ENCODE measurements around the gene RIPOR2. TPM values are rescaled to one million over a fixed set of nuclear protein-coding genes. Genes with fewer than 3 reads are reported as not detected.

Gene RIPOR2
- total and polyA plus RNA-seq, 4 donors = 1.6 to 10.9 (median 3.7) TPM

- TF ChIP-seq SP1 (IDR thresholded peaks at IDR 0.05) (no peak), CTCF (IDR thresholded peaks at IDR 0.05; ENCODE audit: low read depth, low read length, missing input control) (no peak), GABPA (IDR thresholded peaks at IDR 0.05 in 1 of 2, conservative IDR thresholded peaks at IDR 0.05 in 1 of 2) (no peak), EGR1 (IDR thresholded peaks at IDR 0.05; ENCODE audit: low read depth in 2 of 2) (no peak), TAF1 (conservative IDR thresholded peaks at IDR 0.05) (no peak), REST (IDR thresholded peaks at IDR 0.05) (no peak), RAD21 (IDR thresholded peaks at IDR 0.05) (no peak), ZBTB33 (IDR thresholded peaks at IDR 0.05) (no peak), YY1 (IDR thresholded peaks at IDR 0.05) (no peak), JUND (IDR thresholded peaks at IDR 0.05) (no peak), RXRA (IDR thresholded peaks at IDR 0.05) (no peak)
- Histone ChIP-seq H3K9me3 (ENCODE audit: control insufficient read depth in 4 of 4, low read length in 3 of 4) (no peaks in the 10 kb centered on the region), H3K27me3 (ENCODE audit: control insufficient read depth in 4 of 4, insufficient read depth in 4 of 4, low read length in 3 of 4) (no peaks in the 10 kb centered on the region), H3K4me3 (ENCODE audit: low read depth in 1 of 3, low read length in 3 of 3) (no peak overlapping the region), H3K9ac (ENCODE audit: low read depth in 1 of 2, low read length in 2 of 2) (no peak overlapping the region), H3K36me3 (ENCODE audit: control insufficient read depth in 4 of 4, insufficient read depth in 3 of 4, low read depth in 1 of 4, low read length in 3 of 4) (no peaks in the 10 kb centered on the region), H3K27ac (ENCODE audit: low read depth in 1 of 2, low read length in 2 of 2) (no peak overlapping the region), H3K4me1 (ENCODE audit: control insufficient read depth in 4 of 4, insufficient read depth in 4 of 4, low read length in 3 of 4) (peaks cover 0 to 5% (median 1%) of the 10 kb centered on the region in 4 donors)
- no peak for DNase-seq (ENCODE audit: low spot score)
- WGBS = 50% methylated on average over 3 of the region's 3 CpGs
Observed at GRCh38 chr6:24763578-24763977, 172.2 kb downstream of the RIPOR2 start.

GRCh38 chr6:24761851-24762250 is 173.9 kb downstream of the RIPOR2 start:
- no peaks in the 10 kb centered on the region for H3K36me3 ChIP-seq (ENCODE audit: control insufficient read depth in 4 of 4, insufficient read depth in 3 of 4, low read depth in 1 of 4, low read length in 3 of 4)
- H3K4me3 ChIP-seq (ENCODE audit: low read depth in 1 of 3, low read length in 3 of 3) = no peak overlapping the region
- H3K9ac ChIP-seq (ENCODE audit: low read depth in 1 of 2, low read length in 2 of 2) = no peak overlapping the region
- no peaks in the 10 kb centered on the region for H3K27me3 ChIP-seq (ENCODE audit: control insufficient read depth in 4 of 4, insufficient read depth in 4 of 4, low read length in 3 of 4)
- peaks cover 0 to 4% (median 1%) of the 10 kb centered on the region in 4 donors for H3K4me1 ChIP-seq (ENCODE audit: control insufficient read depth in 4 of 4, insufficient read depth in 4 of 4, low read length in 3 of 4)
- DNase-seq (ENCODE audit: low spot score) = no peak
- TF ChIP-seq YY1 (IDR thresholded peaks at IDR 0.05) (no peak), HNF4A (conservative IDR thresholded peaks at IDR 0.05) (no peak), ZBTB33 (IDR thresholded peaks at IDR 0.05) (no peak), RXRA (IDR thresholded peaks at IDR 0.05) (no peak), SP1 (IDR thresholded peaks at IDR 0.05) (no peak), REST (IDR thresholded peaks at IDR 0.05) (no peak), ATF3 (IDR thresholded peaks at IDR 0.05) (no peak), RAD21 (IDR thresholded peaks at IDR 0.05) (no peak), GABPA (IDR thresholded peaks at IDR 0.05 in 1 of 2, conservative IDR thresholded peaks at IDR 0.05 in 1 of 2) (no peak), MAX (IDR thresholded peaks at IDR 0.05) (no peak), EGR1 (IDR thresholded peaks at IDR 0.05; ENCODE audit: low read depth in 2 of 2) (no peak), TAF1 (conservative IDR thresholded peaks at IDR 0.05) (no peak), FOXA2 (IDR thresholded peaks at IDR 0.05) (no peak), JUND (IDR thresholded peaks at IDR 0.05) (no peak), NR2F2 (IDR thresholded peaks at IDR 0.05) (no peak), HNF4G (IDR thresholded peaks at IDR 0.05) (no peak)
- no peak overlapping the region for H3K27ac ChIP-seq (ENCODE audit: low read depth in 1 of 2, low read length in 2 of 2)
- H3K9me3 ChIP-seq (ENCODE audit: control insufficient read depth in 4 of 4, low read length in 3 of 4) = no peaks in the 10 kb centered on the region

All from liver (tissue), 9 donors.